AG04449 (cell line): ENCODE data around the gene ZNF595.

ENCODE experiments used
- CTCF ChIA-PET: fragments of 350-600 bp; formaldehyde crosslinking; extraction: SDS; loops from one replicate; lab custom pipeline; 2021; ENCODE audit warnings: antibody characterized with exemption; lab: Yijun Ruan, JAX
- POLR2A ChIA-PET: fragments of 400-600, 350-600 bp; formaldehyde crosslinking; extraction: SDS; loops from one replicate; lab custom pipeline; 2020; ENCODE audit warnings: antibody characterized with exemption, inconsistent platforms; lab: Yijun Ruan, JAX
- DNase-seq: peaks from one replicate; pipeline ENCODE4 v3.0.0-alpha.2; 2010; ENCODE audit warnings: low read depth, low spot score
- H3K4me3 ChIP-seq: 2 replicates; pipeline ENCODE4 v1.5.1; 2011; ENCODE audit warnings: low read depth, mild to moderate bottlenecking, control low read depth, low read length
- TF ChIP-seq, protein P1 (sequence below): IDR thresholded peaks from one replicate; pipeline ENCODE4 v1.5.1; 2011; ENCODE audit warnings: mild to moderate bottlenecking, moderate library complexity, low read length, control low read depth, inconsistent platforms; ENCODE audit not compliant: insufficient read depth; ENCODE audit errors: missing control alignments

ZNF595 gene

DNA sequence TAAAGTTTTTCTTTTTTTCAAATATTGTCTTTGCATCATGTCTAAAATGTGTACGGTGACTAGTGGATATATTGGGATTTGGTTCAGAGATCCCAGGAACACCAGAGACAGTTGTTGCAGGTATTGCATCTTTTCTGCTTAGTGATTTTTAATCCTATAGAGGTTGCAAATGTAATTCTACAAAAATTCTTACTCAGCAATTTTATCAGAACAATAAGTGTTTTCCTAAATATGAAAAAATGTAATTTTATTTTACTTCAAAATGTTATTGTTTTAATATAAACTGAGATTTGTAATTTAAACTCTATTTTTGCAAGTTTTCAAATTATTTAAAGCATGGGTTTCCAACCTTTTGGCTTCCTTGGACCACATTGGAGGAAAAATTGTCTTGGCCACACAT is 79.4 kb downstream of the ZNF595 start:
- no peak overlapping the region for H3K4me3 ChIP-seq
- TF ChIP-seq, protein P1, sequence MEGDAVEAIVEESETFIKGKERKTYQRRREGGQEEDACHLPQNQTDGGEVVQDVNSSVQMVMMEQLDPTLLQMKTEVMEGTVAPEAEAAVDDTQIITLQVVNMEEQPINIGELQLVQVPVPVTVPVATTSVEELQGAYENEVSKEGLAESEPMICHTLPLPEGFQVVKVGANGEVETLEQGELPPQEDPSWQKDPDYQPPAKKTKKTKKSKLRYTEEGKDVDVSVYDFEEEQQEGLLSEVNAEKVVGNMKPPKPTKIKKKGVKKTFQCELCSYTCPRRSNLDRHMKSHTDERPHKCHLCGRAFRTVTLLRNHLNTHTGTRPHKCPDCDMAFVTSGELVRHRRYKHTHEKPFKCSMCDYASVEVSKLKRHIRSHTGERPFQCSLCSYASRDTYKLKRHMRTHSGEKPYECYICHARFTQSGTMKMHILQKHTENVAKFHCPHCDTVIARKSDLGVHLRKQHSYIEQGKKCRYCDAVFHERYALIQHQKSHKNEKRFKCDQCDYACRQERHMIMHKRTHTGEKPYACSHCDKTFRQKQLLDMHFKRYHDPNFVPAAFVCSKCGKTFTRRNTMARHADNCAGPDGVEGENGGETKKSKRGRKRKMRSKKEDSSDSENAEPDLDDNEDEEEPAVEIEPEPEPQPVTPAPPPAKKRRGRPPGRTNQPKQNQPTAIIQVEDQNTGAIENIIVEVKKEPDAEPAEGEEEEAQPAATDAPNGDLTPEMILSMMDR, result no peak
- ChIA-PET CTCF (no interaction called here), POLR2A (no interaction called here)
- no peak for DNase-seq
